ENCODE results near the gene DLG5.
A peak's percentile ranks its signal among the peaks of the same experiment; 100 is the strongest.

The DLG5 gene

DNA sequence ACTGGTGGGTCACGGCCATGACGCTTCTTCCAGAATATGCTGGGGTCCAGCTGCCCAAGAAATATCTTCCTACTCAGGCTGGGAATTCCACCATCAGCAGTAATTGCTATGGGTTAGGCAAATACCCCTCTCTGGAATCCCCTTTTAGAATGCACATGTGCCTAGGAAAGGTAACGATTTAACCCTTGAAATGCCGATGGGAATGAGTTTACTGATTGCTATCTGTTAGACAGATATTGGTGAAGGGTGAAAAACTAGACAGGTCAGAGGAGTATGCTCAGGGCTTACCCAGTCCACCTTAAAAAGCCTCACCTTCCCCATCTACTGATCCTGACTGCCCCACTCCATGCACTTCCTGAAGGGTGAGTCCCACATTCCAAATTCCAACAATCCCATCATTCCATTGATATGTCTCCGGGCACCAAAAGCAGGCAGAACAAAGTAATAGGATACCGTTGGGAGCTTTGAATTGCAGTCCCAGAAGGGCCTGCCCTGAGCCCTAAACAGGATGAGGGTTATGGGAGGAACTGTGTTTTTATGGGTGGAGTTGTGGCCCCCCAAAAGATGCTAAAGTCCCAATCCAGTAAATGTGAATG is 59.3 kb downstream of the DLG5 start:
- Histone ChIP-seq H3K27ac (no peak overlapping the region), H3K9me3 (ENCODE audit: severe bottlenecking) (no peaks in the 10 kb centered on the region), H3K4me3 (ENCODE audit: low read depth, low read length) (no peak overlapping the region), H3K36me3 (peaks cover 43% of the 10 kb centered on the region), H3K27me3 (ENCODE audit: insufficient read depth, low read depth, severe bottlenecking) (no peaks in the 10 kb centered on the region)
- DNase-seq = no peak
- TF ChIP-seq CTCF (IDR thresholded peaks at IDR 0.05; ENCODE audit: low read depth, low read length) = no peak

- no peak for DNase-seq
- no peaks in the 10 kb centered on the region for H3K9me3 ChIP-seq (ENCODE audit: severe bottlenecking)
- no peak overlapping the region for H3K4me3 ChIP-seq (ENCODE audit: low read depth, low read length)
- H3K27ac ChIP-seq = no peak overlapping the region
- no peak for TF ChIP-seq CTCF (IDR thresholded peaks at IDR 0.05; ENCODE audit: low read depth, low read length)
- H3K27me3 ChIP-seq (ENCODE audit: insufficient read depth, low read depth, severe bottlenecking) = no peaks in the 10 kb centered on the region
- H3K36me3 ChIP-seq = peaks cover 42% of the 10 kb centered on the region
Observed at GRCh38 chr10:77866598-77866997, 60.0 kb downstream of the DLG5 start.

- Histone ChIP-seq H3K9me3 (ENCODE audit: severe bottlenecking) (no peaks in the 10 kb centered on the region), H3K27ac (peak overlapping the region; percentile 32), H3K27me3 (ENCODE audit: insufficient read depth, low read depth, severe bottlenecking) (no peaks in the 10 kb centered on the region), H3K36me3 (peaks cover 42% of the 10 kb centered on the region), H3K4me3 (ENCODE audit: low read depth, low read length) (no peak overlapping the region)
- no peak for TF ChIP-seq CTCF (IDR thresholded peaks at IDR 0.05; ENCODE audit: low read depth, low read length)
- peak; percentile 46 for DNase-seq
Observed at GRCh38 chr10:77865580-77866324, 60.8 kb downstream of the DLG5 start.

DNA sequence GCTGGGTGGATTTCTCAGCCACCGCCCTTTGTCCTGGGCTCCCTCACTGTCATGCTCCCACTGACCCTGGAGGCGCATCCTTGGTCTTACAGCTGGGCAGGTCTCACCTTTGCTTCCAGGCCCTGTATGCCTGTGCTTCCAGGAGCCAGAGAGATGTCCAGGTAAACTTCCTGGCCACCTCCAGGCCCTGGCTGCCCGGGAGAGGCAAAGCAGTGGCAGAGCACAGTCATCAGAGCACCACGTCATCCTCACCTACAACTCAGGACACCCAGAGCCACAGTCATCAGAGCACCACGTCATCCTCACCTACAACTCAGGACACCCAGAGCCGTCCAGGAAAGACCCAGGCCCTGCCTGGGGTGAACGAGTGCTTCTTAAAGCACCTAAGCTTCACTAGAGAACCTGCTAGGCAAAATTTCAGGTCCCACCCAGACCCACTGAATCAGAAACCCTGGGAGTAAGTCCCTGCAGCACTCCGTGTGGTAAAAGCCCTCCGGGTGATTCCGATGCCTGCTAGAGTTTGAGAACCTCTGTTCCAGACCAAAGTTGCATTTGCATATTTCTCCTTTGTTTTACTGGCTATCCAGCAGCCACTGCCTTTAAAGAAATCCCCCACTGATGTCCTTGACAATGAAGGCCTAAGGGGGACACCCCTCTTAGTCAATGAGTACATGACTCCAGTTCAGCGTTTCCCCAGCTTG is 62.3 kb downstream of the DLG5 start:
- H3K27ac ChIP-seq = no peak overlapping the region
- no peak overlapping the region for H3K4me3 ChIP-seq (ENCODE audit: low read depth, low read length)
- DNase-seq = no peak
- no peaks in the 10 kb centered on the region for H3K27me3 ChIP-seq (ENCODE audit: insufficient read depth, low read depth, severe bottlenecking)
- H3K9me3 ChIP-seq (ENCODE audit: severe bottlenecking) = no peaks in the 10 kb centered on the region
- peaks cover 51% of the 10 kb centered on the region for H3K36me3 ChIP-seq
- no peak for TF ChIP-seq CTCF (IDR thresholded peaks at IDR 0.05; ENCODE audit: low read depth, low read length)

DNA sequence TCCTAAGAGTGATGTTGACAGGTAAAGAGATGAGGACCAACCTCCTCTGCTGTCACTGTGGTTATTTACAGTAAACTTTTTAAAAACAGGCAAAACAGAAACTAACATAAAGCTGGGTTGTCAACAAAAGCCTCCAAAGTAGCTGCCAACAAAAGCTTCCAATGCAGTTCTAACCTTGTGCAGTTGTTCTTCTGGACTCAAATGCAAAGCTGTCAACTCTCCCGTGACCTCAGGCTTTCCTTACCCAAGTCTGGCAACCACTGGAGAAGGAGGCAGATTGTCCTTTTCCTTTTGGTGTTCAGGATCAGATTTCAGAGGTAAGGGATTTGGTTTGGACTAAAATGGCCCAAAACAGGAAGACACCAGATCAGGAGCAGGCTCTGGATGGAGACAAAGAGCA is 63.1 kb downstream of the DLG5 start:
- TF ChIP-seq CTCF (IDR thresholded peaks at IDR 0.05; ENCODE audit: low read depth, low read length) = no peak
- Histone ChIP-seq H3K36me3 (peaks cover 43% of the 10 kb centered on the region), H3K27ac (no peak overlapping the region), H3K4me3 (ENCODE audit: low read depth, low read length) (no peak overlapping the region), H3K9me3 (ENCODE audit: severe bottlenecking) (no peaks in the 10 kb centered on the region), H3K27me3 (ENCODE audit: insufficient read depth, low read depth, severe bottlenecking) (no peaks in the 10 kb centered on the region)
- DNase-seq = no peak

All from WERI-Rb-1 (cell line).